Uterus (tissue), 2 donors: ENCODE measurements around the gene LIN7C.

Source experiments
- CTCF ChIP-seq, 4 experiments: fragments of 200-600 bp in 2 of 4; fragments of 450-650 bp in 2 of 4; sonication (generic) in 2 of 4; IDR thresholded peaks; one replicate each; pipeline ENCODE4 v1.5.1; 2016 to 2019; ENCODE audit warnings: antibody characterized with exemption in 4 of 4, mild to moderate bottlenecking in 2 of 4, moderate library complexity in 1 of 4
- POLR2A ChIP-seq, 2 donors: fragments of 450-650 bp; IDR thresholded peaks; one replicate each; pipeline ENCODE4 v1.6.1; 2016; ENCODE audit warnings: antibody characterized with exemption in 2 of 2, mild to moderate bottlenecking in 1 of 2, moderate library complexity in 1 of 2

- TF ChIP-seq POLR2A (IDR thresholded peaks at IDR 0.05) (no peak), CTCF (IDR thresholded peaks at IDR 0.05) (no peak)
These were observed 10.1 kb downstream of the LIN7C start for GRCh38 chr11:27496461-27496860.
